ENCODE measurements around the gene RHOJ.
A peak's percentile ranks its signal among the peaks of the same experiment; 100 is the strongest.

RHOJ gene

GRCh38 chr14:63212776-63213500 is 8.7 kb downstream of the RHOJ start:
- no peak for TF ChIP-seq CTCF (IDR thresholded peaks at IDR 0.05; ENCODE audit: control insufficient read depth, extremely low read depth, insufficient read depth)

GRCh38 chr14:63214417-63215196 is 10.4 kb downstream of the RHOJ start:
- H3K4me3 ChIP-seq (ENCODE audit: low read depth, low read length): no peak overlapping the region
- DNase-seq (ENCODE audit: low read depth): no peak
- no peak for TF ChIP-seq CTCF (IDR thresholded peaks at IDR 0.05; ENCODE audit: control insufficient read depth, extremely low read depth, insufficient read depth)

More at GRCh38 chr14:63212776-63213500, 8.7 kb downstream of the RHOJ start:
- H3K4me3 ChIP-seq (ENCODE audit: low read depth, low read length): no peak overlapping the region
- DNase-seq (ENCODE audit: low read depth): no peak

- no peak overlapping the region for H3K4me3 ChIP-seq (ENCODE audit: low read depth, low read length)
- no peak for TF ChIP-seq CTCF (IDR thresholded peaks at IDR 0.05; ENCODE audit: control insufficient read depth, extremely low read depth, insufficient read depth)
- DNase-seq (ENCODE audit: low read depth): no peak
These were observed 16.3 kb downstream of the RHOJ start for GRCh38 chr14:63220526-63220925.

GRCh38 chr14:63223596-63223995 is 19.4 kb downstream of the RHOJ start:
- TF ChIP-seq CTCF (IDR thresholded peaks at IDR 0.05; ENCODE audit: control insufficient read depth, extremely low read depth, insufficient read depth): no peak
- no peak for DNase-seq (ENCODE audit: low read depth)
- no peak overlapping the region for H3K4me3 ChIP-seq (ENCODE audit: low read depth, low read length)

- DNase-seq (ENCODE audit: low read depth): no peak
- no peak for TF ChIP-seq CTCF (IDR thresholded peaks at IDR 0.05; ENCODE audit: control insufficient read depth, extremely low read depth, insufficient read depth)
- H3K4me3 ChIP-seq (ENCODE audit: low read depth, low read length): no peak overlapping the region
These were observed 20.0 kb downstream of the RHOJ start for GRCh38 chr14:63224196-63224595.

- no peak for TF ChIP-seq CTCF (IDR thresholded peaks at IDR 0.05; ENCODE audit: control insufficient read depth, extremely low read depth, insufficient read depth)
- peak; percentile 3 for DNase-seq (ENCODE audit: low read depth)
- H3K4me3 ChIP-seq (ENCODE audit: low read depth, low read length): no peak overlapping the region
These were observed 24.0 kb downstream of the RHOJ start for GRCh38 chr14:63228217-63228616.
